Body of pancreas (tissue), 4 donors: ENCODE measurements around the gene CDC42SE2. TPM values are rescaled to one million over a fixed set of nuclear protein-coding genes. Genes with fewer than 3 reads are reported as not detected.

Source experiments
- ATAC-seq: fragments of 150-250 bp; one replicate; pipeline ENCODE4 v1.9.1; 2016
- DNase-seq, 4 donors: peaks; one replicate each; pipeline ENCODE4 v3.0.0-alpha.2; 2019
- H3K27ac ChIP-seq, 4 donors: fragments of 200-600 bp; sonication (generic); 1 replicate in 3 of 4; 2 replicates in 1 of 4; pipeline versions ENCODE4 v1.5.1 to v1.6.1; 2016 to 2019; ENCODE audit warnings: mild to moderate bottlenecking in 1 of 4, mixed read lengths in 1 of 4, moderate library complexity in 1 of 4
- H3K27me3 ChIP-seq, 2 donors: fragments of 200-600 bp; sonication (generic); one replicate each; pipeline ENCODE4 v1.6.0; 2016; ENCODE audit warnings: mild to moderate bottlenecking in 1 of 2
- H3K36me3 ChIP-seq, 2 donors: fragments of 200-600 bp; sonication (generic); replicated peaks in 1 of 2; 2 replicates each; pipeline ENCODE4 v1.5.1; 2016; ENCODE audit warnings: low read depth in 2 of 2; ENCODE audit not compliant: insufficient read depth in 1 of 2
- H3K4me1 ChIP-seq: fragments of 200-600 bp; sonication (generic); one replicate; pipeline ENCODE4 v1.6.0; 2016
- H3K4me3 ChIP-seq, 2 donors: fragments of 200-600 bp; sonication (generic); 1 replicate in 1 of 2; 2 replicates in 1 of 2; pipeline ENCODE4 v1.5.1; 2016 to 2019
- H3K9me3 ChIP-seq, 3 donors: fragments of 200-600 bp; sonication (generic); 1 replicate in 2 of 3; 2 replicates in 1 of 3; pipeline ENCODE4 v1.5.1; 2016
- POLR2A ChIP-seq, 3 donors: fragments of 450-650 bp; IDR thresholded peaks; one replicate each; pipeline ENCODE4 v1.6.1; 2016; ENCODE audit warnings: antibody characterized with exemption in 3 of 3, mild to moderate bottlenecking in 2 of 3
- WGBS, 2 donors: methylation state at CpG; one replicate each; pipeline ENCODE4 v1.1.5; 2017; 5-methylcytosine and 5-hydroxymethylcytosine counted together
- intact Hi-C: fragments of 100-400 bp; cut with DNase I; formaldehyde crosslinking; loops from one replicate; pipeline ENCODE4 v1.15.1; 2023
- total RNA-seq, 2 donors: library from RNA; depleted of rRNA; stranded (reverse); fragments of >200 nt; gene quantifications; one replicate each; pipeline ENCODE4 v1.1.0, GENCODE V29; 2016
- TF ChIP-seq, protein P1 (sequence below), 7 experiments: fragments of 450-650 bp in 4 of 7; fragments of 200-600 bp in 3 of 7; sonication (generic) in 3 of 7; IDR thresholded peaks; one replicate each; pipeline ENCODE4 v1.5.1; 2016 to 2019; ENCODE audit warnings: antibody characterized with exemption in 7 of 7

The CDC42SE2 gene
- total RNA-seq, 2 donors from 2014 or later, result 23.4 to 33.5 TPM

DNA sequence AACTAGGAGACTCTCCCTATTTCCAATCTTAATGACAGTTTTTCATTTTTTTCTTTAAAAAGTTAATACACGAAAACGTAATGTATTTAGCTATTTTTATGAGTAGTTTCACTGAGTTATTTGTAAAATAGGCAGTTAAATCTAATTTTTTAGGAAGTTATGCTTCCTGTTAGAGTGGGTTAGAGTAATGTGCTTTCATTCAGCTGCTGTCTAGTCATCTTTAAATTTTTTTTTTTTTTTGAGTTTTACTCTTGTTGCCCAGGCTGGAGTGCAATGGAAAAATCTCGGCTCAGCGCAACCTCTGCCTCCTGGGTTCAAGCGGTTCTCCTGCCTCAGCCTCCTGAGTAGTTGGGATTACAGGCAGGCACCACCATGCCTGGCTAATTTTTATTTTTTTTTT, 34.0 kb downstream of the CDC42SE2 start:
- WGBS, 2 donors, result 90 to 96% methylated on average over 5 of the region's 5 CpGs
- intact Hi-C loops, result no loop called here
- Histone ChIP-seq H3K4me1 (no peaks in the 10 kb centered on the region), H3K27me3 (no peaks in the 10 kb centered on the region), H3K36me3 (no peaks in the 10 kb centered on the region), H3K27ac (no peak overlapping the region), H3K4me3 (no peak overlapping the region), H3K9me3 (no peaks in the 10 kb centered on the region)
- TF ChIP-seq, protein P1, sequence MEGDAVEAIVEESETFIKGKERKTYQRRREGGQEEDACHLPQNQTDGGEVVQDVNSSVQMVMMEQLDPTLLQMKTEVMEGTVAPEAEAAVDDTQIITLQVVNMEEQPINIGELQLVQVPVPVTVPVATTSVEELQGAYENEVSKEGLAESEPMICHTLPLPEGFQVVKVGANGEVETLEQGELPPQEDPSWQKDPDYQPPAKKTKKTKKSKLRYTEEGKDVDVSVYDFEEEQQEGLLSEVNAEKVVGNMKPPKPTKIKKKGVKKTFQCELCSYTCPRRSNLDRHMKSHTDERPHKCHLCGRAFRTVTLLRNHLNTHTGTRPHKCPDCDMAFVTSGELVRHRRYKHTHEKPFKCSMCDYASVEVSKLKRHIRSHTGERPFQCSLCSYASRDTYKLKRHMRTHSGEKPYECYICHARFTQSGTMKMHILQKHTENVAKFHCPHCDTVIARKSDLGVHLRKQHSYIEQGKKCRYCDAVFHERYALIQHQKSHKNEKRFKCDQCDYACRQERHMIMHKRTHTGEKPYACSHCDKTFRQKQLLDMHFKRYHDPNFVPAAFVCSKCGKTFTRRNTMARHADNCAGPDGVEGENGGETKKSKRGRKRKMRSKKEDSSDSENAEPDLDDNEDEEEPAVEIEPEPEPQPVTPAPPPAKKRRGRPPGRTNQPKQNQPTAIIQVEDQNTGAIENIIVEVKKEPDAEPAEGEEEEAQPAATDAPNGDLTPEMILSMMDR (IDR thresholded peaks at IDR 0.05), result no peak
- TF ChIP-seq POLR2A (IDR thresholded peaks at IDR 0.05), result no peak
- DNase-seq (no peak), ATAC-seq (no peak)

DNA sequence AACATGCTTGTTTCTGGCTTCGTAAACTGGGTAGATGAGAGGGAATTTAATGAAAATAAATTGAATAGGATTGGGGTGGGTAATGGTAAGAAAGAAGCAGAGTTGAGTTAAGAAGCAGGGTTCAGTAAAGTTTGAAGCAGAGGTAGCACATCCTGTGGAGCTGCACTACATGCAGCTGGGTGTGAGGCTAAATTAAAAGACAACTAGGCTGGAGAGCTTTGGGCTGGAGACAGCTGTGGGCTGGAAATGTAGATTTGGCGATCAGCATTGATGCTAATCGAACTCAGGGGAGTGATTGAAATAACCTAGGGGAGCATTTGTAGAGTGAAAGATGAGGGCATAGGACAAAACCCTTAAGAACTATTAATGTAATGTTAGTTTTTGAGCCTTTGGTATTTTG, 35.6 kb downstream of the CDC42SE2 start:
- Histone ChIP-seq H3K27ac (no peak overlapping the region), H3K4me1 (peaks cover 8% of the 10 kb centered on the region), H3K36me3 (no peaks in the 10 kb centered on the region), H3K27me3 (no peaks in the 10 kb centered on the region), H3K9me3 (no peaks in the 10 kb centered on the region), H3K4me3 (no peak overlapping the region)
- ATAC-seq (no peak), DNase-seq (no peak)
- WGBS, 2 donors, result 95 to 97% methylated on average over 3 of the region's 3 CpGs
- intact Hi-C loops, result no loop called here
- TF ChIP-seq, protein P1 (IDR thresholded peaks at IDR 0.05), result no peak
- no peak for TF ChIP-seq POLR2A (IDR thresholded peaks at IDR 0.05)

DNA sequence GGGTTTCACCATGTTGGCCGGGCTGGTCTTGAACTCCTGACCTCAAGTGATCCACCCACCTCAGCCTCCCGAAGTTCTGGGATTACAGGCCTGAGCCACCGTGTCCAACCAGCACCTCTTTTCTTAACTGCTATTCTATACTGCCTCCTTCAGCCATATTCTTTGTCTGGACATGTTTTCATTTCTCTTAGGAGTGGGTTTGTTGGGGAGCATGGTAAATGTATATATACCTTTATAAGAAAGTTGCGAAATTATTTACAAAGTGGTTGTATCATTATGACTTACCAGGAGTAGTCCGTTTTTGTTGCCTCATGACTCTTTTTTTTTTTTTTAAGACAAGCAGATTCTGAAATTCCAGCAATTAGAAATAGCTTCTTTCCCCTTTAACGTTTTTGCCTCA, 38.7 kb downstream of the CDC42SE2 start:
- DNase-seq (no peak), ATAC-seq (no peak)
- no peak overlapping the region for H3K4me3 ChIP-seq
- no peak overlapping the region for H3K27ac ChIP-seq
- peaks cover 13% of the 10 kb centered on the region for H3K4me1 ChIP-seq
- 68 to 76% methylated on average over 6 of the region's 6 CpGs for WGBS, 2 donors
- intact Hi-C loops, result no loop called here
- H3K27me3 ChIP-seq, result no peaks in the 10 kb centered on the region
- H3K36me3 ChIP-seq, result no peaks in the 10 kb centered on the region
- TF ChIP-seq, protein P1 (IDR thresholded peaks at IDR 0.05), result no peak
- no peak for TF ChIP-seq POLR2A (IDR thresholded peaks at IDR 0.05)
- H3K9me3 ChIP-seq, result no peaks in the 10 kb centered on the region

GRCh38 chr5:131303537-131303936, 39.7 kb downstream of the CDC42SE2 start:
- H3K27me3 ChIP-seq, result no peaks in the 10 kb centered on the region
- H3K9me3 ChIP-seq, result no peaks in the 10 kb centered on the region
- DNase-seq (no peak), ATAC-seq (no peak)
- intact Hi-C loops, result no loop called here
- no peaks in the 10 kb centered on the region for H3K36me3 ChIP-seq
- no peak overlapping the region for H3K27ac ChIP-seq
- H3K4me3 ChIP-seq, result no peak overlapping the region
- TF ChIP-seq, protein P1 (IDR thresholded peaks at IDR 0.05), result no peak
- no peak for TF ChIP-seq POLR2A (IDR thresholded peaks at IDR 0.05)
- H3K4me1 ChIP-seq, result peaks cover 13% of the 10 kb centered on the region
- 68 to 71% methylated on average over 1 of the region's 1 CpG for WGBS, 2 donors

DNA sequence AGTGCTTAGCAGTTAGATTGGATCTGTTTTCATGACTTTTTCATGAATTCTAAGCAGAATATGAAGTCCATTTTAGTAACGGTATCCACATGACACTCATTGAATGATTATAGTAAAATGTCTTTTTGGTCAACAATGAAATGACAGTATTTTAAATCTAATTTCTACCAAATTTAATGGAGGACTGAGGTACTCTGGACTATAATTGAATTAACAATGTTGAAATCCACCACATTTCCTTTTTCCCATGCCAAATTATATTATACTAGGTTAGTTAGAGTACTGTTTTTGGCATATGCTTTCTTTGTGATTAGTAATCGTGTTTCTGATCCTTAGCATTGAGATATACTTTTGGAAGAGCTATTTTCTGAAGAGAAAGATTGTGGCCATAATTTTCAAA, 40.6 kb downstream of the CDC42SE2 start:
- intact Hi-C loops, result no loop called here
- TF ChIP-seq, protein P1 (IDR thresholded peaks at IDR 0.05), result no peak
- TF ChIP-seq POLR2A (IDR thresholded peaks at IDR 0.05), result no peak
- no peaks in the 10 kb centered on the region for H3K27me3 ChIP-seq
- H3K9me3 ChIP-seq, result no peaks in the 10 kb centered on the region
- no peak overlapping the region for H3K27ac ChIP-seq
- peaks cover 13% of the 10 kb centered on the region for H3K4me1 ChIP-seq
- ATAC-seq (no peak), DNase-seq (no peak)
- H3K4me3 ChIP-seq, result no peak overlapping the region
- WGBS, 2 donors, result 27 to 46% methylated on average over 2 of the region's 2 CpGs
- no peaks in the 10 kb centered on the region for H3K36me3 ChIP-seq
